IPS-15b (cell line): ENCODE data around the gene ANKFY1.
"Not testable (repeated sequence)": the region's sequence is repeated elsewhere in the genome, so short reads cannot be mapped to it uniquely, and the experiment has no call there.

ENCODE experiments used
- H3K27me3 ChIP-seq: one replicate; pipeline ENCODE4 v1.6.1; 2013; ENCODE audit warnings: low read length; ENCODE audit not compliant: control insufficient read depth, insufficient read depth
- H3K36me3 ChIP-seq: one replicate; pipeline ENCODE4 v1.6.1; 2013; ENCODE audit warnings: low read length; ENCODE audit not compliant: control insufficient read depth, insufficient read depth
- H3K4me1 ChIP-seq: one replicate; pipeline ENCODE4 v1.6.1; 2013; ENCODE audit warnings: mild to moderate bottlenecking, low read length; ENCODE audit not compliant: control insufficient read depth, insufficient read depth
- H3K4me3 ChIP-seq: one replicate; pipeline ENCODE4 v1.5.1; 2013; ENCODE audit warnings: low read depth, low read length
- H3K9ac ChIP-seq: one replicate; pipeline ENCODE4 v1.6.1; 2013; ENCODE audit warnings: low read depth, mild to moderate bottlenecking, low read length
- H3K9me3 ChIP-seq: one replicate; pipeline ENCODE4 v1.6.1; 2013; ENCODE audit warnings: mild to moderate bottlenecking, low read length; ENCODE audit not compliant: control insufficient read depth, insufficient read depth

The ANKFY1 gene

GRCh38 chr17:4205917-4206316, 57.9 kb downstream of the ANKFY1 start:
- Histone ChIP-seq H3K9ac (no peak overlapping the region), H3K27me3 (no peaks in the 10 kb centered on the region), H3K36me3 (peaks cover 20% of the 10 kb centered on the region), H3K9me3 (no peaks in the 10 kb centered on the region), H3K4me3 (no peak overlapping the region), H3K4me1 (no peaks in the 10 kb centered on the region)

GRCh38 chr17:4204710-4205173, 59.0 kb downstream of the ANKFY1 start:
- H3K4me1 ChIP-seq: no peaks in the 10 kb centered on the region
- no peak overlapping the region for H3K4me3 ChIP-seq
- no peaks in the 10 kb centered on the region for H3K27me3 ChIP-seq
- H3K36me3 ChIP-seq: peaks cover 20% of the 10 kb centered on the region
- H3K9me3 ChIP-seq: no peaks in the 10 kb centered on the region
- no peak overlapping the region for H3K9ac ChIP-seq

GRCh38 chr17:4204190-4204589, 59.6 kb downstream of the ANKFY1 start:
- no peaks in the 10 kb centered on the region for H3K4me1 ChIP-seq
- no peak overlapping the region for H3K4me3 ChIP-seq
- H3K9ac ChIP-seq: no peak overlapping the region
- H3K9me3 ChIP-seq: no peaks in the 10 kb centered on the region
- H3K27me3 ChIP-seq: no peaks in the 10 kb centered on the region
- peaks cover 15% of the 10 kb centered on the region for H3K36me3 ChIP-seq

GRCh38 chr17:4201226-4201625, 62.6 kb downstream of the ANKFY1 start:
- Histone ChIP-seq H3K27me3 (no peaks in the 10 kb centered on the region), H3K9me3 (no peaks in the 10 kb centered on the region), H3K4me3 (no peak overlapping the region), H3K9ac (no peak overlapping the region), H3K36me3 (peaks cover 11% of the 10 kb centered on the region), H3K4me1 (no peaks in the 10 kb centered on the region)

- Histone ChIP-seq H3K27me3 (no peaks in the 10 kb centered on the region), H3K9me3 (no peaks in the 10 kb centered on the region), H3K9ac (no peak overlapping the region), H3K36me3 (peaks cover 13% of the 10 kb centered on the region), H3K4me3 (no peak overlapping the region), H3K4me1 (no peaks in the 10 kb centered on the region)
These were observed 63.9 kb downstream of the ANKFY1 start for GRCh38 chr17:4199818-4200402.

DNA sequence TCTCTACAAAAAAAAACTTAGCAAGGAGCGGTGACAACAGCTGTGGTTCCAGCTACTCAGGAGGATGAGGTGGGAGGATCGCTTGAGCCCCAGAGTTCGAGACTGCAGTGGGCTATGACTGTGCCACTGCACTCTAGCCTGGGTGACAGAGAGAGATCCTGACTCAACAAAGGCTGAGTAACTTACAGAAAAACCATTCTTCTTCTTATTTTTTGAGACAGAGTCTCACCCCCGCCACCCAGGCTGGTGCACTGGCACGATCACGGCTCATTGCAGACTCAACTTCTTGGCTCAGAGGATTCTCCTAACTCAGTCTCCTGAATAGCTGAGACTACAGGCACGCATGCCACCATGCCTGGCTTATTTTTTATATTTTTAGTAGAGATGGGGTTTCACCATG, 64.8 kb downstream of the ANKFY1 start:
- H3K4me3 ChIP-seq: no peak overlapping the region
- no peaks in the 10 kb centered on the region for H3K4me1 ChIP-seq
- peaks cover 16% of the 10 kb centered on the region for H3K36me3 ChIP-seq
- no peaks in the 10 kb centered on the region for H3K27me3 ChIP-seq
- no peaks in the 10 kb centered on the region for H3K9me3 ChIP-seq
- no peak overlapping the region for H3K9ac ChIP-seq

DNA sequence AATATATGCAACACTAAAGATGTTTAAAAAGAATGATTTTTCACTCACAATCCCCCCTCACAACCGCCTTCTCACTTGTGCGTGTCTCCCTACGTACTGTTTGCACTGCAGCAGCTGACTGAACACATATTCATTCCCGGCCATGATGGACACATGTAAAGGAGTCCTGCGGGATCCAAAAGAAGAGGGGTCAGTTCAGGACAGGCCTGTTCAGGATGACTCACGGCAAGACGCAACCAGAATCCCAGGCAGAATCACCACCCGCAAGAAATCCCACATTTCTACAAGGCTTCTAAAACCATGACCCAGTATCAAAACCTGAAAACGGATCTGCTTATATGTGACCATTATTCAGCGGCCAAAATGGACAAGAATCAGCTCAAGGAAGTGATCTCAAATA, 68.5 kb downstream of the ANKFY1 start:
- Histone ChIP-seq H3K9ac (no peak overlapping the region), H3K27me3 (no peaks in the 10 kb centered on the region), H3K36me3 (peaks cover 18% of the 10 kb centered on the region), H3K9me3 (no peaks in the 10 kb centered on the region), H3K4me3 (no peak overlapping the region), H3K4me1 (no peaks in the 10 kb centered on the region)

DNA sequence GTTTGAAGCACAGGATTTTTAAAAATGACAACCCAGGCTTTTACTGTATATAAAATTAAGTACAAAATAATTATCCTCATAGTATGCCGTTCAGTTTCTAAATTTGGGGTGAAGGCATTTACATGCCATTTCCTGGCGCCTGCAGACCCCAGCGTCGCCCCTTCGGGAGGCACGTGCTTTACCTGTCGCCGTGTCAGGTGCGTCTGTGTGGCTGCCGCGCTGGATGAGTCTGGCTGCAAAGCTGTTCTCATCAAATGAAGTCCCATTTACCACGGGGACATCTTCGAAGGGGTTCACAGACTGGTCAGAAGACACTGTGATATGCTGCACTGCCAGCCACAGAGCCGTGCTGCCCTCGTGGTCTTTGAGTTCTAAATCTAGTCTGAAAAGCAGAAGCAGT, 69.0 kb downstream of the ANKFY1 start:
- no peak overlapping the region for H3K4me3 ChIP-seq
- no peaks in the 10 kb centered on the region for H3K9me3 ChIP-seq
- no peaks in the 10 kb centered on the region for H3K4me1 ChIP-seq
- H3K27me3 ChIP-seq: no peaks in the 10 kb centered on the region
- peaks cover 18% of the 10 kb centered on the region for H3K36me3 ChIP-seq
- no peak overlapping the region for H3K9ac ChIP-seq

GRCh38 chr17:4190791-4191190, 73.0 kb downstream of the ANKFY1 start:
- peaks cover 24% of the 10 kb centered on the region for H3K36me3 ChIP-seq
- not testable (repeated sequence) for H3K4me1 ChIP-seq, H3K9me3 ChIP-seq, H3K9ac ChIP-seq, H3K4me3 ChIP-seq, H3K27me3 ChIP-seq

DNA sequence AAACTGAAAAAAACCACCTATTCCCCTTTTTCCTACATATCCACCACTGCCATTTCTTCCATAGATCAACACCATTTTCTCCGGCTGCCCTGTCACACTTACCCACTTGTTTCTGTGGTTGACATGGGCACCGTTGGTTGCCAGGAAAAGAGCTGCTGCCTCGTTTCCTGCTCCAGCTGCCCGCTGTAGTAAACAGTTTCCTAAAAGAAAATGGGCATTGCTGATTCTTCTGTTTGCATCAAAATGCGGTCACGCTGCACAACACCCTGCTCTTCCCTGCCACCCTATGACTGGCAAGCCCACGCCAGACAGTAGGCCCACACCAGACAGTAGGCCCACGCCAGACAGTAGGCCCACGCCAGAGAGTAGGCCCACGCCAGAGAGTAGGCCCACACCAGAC, 74.5 kb downstream of the ANKFY1 start:
- H3K36me3 ChIP-seq: peaks cover 23% of the 10 kb centered on the region
- no peak overlapping the region for H3K4me3 ChIP-seq
- no peaks in the 10 kb centered on the region for H3K27me3 ChIP-seq
- H3K9ac ChIP-seq: no peak overlapping the region
- no peaks in the 10 kb centered on the region for H3K4me1 ChIP-seq
- no peaks in the 10 kb centered on the region for H3K9me3 ChIP-seq

DNA sequence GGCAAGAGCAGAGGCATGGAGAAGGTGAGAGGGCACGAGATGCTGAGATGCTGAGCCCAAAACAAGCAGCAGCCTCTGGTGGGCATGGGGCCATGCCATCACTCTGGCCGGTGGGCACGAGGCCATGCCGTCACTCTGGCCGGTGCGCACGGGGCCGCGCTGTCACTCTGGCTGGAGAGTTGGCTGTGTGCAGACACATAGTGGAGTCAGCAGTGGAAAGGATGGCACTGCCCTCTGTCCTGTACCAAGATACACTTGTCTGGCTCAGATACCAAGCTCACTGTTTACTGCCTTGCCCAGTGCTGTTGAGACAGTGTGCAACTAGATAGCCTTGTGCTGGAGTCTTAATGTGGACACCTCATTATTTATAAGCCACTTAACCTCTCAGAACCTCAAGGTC, 75.7 kb downstream of the ANKFY1 start:
- H3K27me3 ChIP-seq: no peaks in the 10 kb centered on the region
- H3K4me3 ChIP-seq: no peak overlapping the region
- H3K4me1 ChIP-seq: no peaks in the 10 kb centered on the region
- H3K36me3 ChIP-seq: peaks cover 32% of the 10 kb centered on the region
- H3K9me3 ChIP-seq: no peaks in the 10 kb centered on the region
- no peak overlapping the region for H3K9ac ChIP-seq

DNA sequence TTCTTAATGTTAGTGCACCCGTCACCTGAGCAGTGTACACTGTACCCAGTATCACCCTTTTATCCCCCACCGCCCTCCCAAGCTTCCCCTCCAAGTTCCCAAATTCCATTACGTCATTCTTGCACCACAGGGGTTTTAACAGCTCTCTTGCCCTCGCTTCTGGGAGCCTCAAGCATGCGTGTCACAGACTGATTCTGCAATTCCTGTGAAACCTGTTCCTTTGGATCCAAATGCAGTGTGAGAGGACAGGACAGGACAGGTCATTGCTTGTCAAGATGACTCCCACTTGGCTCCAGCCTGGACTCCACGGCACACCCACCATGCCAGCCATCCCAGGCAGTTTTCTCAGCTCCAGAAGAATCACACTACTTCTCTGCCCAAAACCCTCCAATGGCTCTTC, 76.7 kb downstream of the ANKFY1 start:
- H3K9ac ChIP-seq: no peak overlapping the region
- no peaks in the 10 kb centered on the region for H3K9me3 ChIP-seq
- H3K36me3 ChIP-seq: peaks cover 38% of the 10 kb centered on the region
- H3K4me3 ChIP-seq: no peak overlapping the region
- H3K27me3 ChIP-seq: no peaks in the 10 kb centered on the region
- H3K4me1 ChIP-seq: no peaks in the 10 kb centered on the region
